ENCODE data around the gene UBALD1.

The UBALD1 gene

GRCh38 chr16:4609200-4610010 is 5.3 kb downstream of the UBALD1 start:
- H3K36me3 ChIP-seq (ENCODE audit: control insufficient read depth, low read length): peaks cover 3% of the 10 kb centered on the region; the same call in 1 of the 2 replicates
- peaks cover 10% of the 10 kb centered on the region for H3K4me1 ChIP-seq (ENCODE audit: control insufficient read depth, low read length)
- no peaks in the 10 kb centered on the region for H3F3A ChIP-seq (ENCODE audit: control insufficient read depth, insufficient read depth)
- H3K4me3 ChIP-seq (ENCODE audit: low read length): no peak overlapping the region
- H3K4me2 ChIP-seq (ENCODE audit: low read length): no peak overlapping the region
- H3K27ac ChIP-seq (ENCODE audit: low read depth, low read length): no peak overlapping the region
- no peaks in the 10 kb centered on the region for H3K27me3 ChIP-seq (ENCODE audit: control insufficient read depth, low read length)
- no peaks in the 10 kb centered on the region for H3K9me3 ChIP-seq (ENCODE audit: control insufficient read depth, insufficient read depth, low read length)
- no peaks in the 10 kb centered on the region for H3K9me2 ChIP-seq (replicated peaks; ENCODE audit: control insufficient read depth, low read length)
- TF ChIP-seq CTCF (IDR thresholded peaks at IDR 0.05; ENCODE audit: low read depth, low read length, poor library complexity, severe bottlenecking): no peak
- peaks cover 7% of the 10 kb centered on the region for H4K20me1 ChIP-seq (ENCODE audit: control insufficient read depth, insufficient read depth, low read depth, low read length)
- H3K79me2 ChIP-seq (ENCODE audit: control insufficient read depth, low read length): peaks cover 38% of the 10 kb centered on the region

- Histone ChIP-seq H3K4me2 (ENCODE audit: low read length) (no peak overlapping the region), H3K4me3 (ENCODE audit: low read length) (no peak overlapping the region), H3K9me3 (ENCODE audit: control insufficient read depth, insufficient read depth, low read length) (no peaks in the 10 kb centered on the region), H3K27ac (ENCODE audit: low read depth, low read length) (no peak overlapping the region), H3K36me3 (ENCODE audit: control insufficient read depth, low read length) (peaks cover 3% of the 10 kb centered on the region; the same call in 1 of the 2 replicates), H3K27me3 (ENCODE audit: control insufficient read depth, low read length) (no peaks in the 10 kb centered on the region), H3K4me1 (ENCODE audit: control insufficient read depth, low read length) (peaks cover 8% of the 10 kb centered on the region), H3K79me2 (ENCODE audit: control insufficient read depth, low read length) (peaks cover 30% of the 10 kb centered on the region), H3K9me2 (replicated peaks; ENCODE audit: control insufficient read depth, low read length) (no peaks in the 10 kb centered on the region), H4K20me1 (ENCODE audit: control insufficient read depth, insufficient read depth, low read depth, low read length) (peaks cover 3% of the 10 kb centered on the region), H3F3A (ENCODE audit: control insufficient read depth, insufficient read depth) (no peaks in the 10 kb centered on the region)
- TF ChIP-seq CTCF (IDR thresholded peaks at IDR 0.05; ENCODE audit: low read depth, low read length, poor library complexity, severe bottlenecking) (no peak), EZH2phosphoT487 (IDR thresholded peaks at IDR 0.05; ENCODE audit: borderline replicate concordance, low read length) (no peak)
Observed at GRCh38 chr16:4608704-4608980, 6.0 kb downstream of the UBALD1 start.

- no peak overlapping the region for H3K4me3 ChIP-seq (ENCODE audit: low read length)
- no peaks in the 10 kb centered on the region for H3K27me3 ChIP-seq (ENCODE audit: control insufficient read depth, low read length)
- no peak overlapping the region for H3K4me2 ChIP-seq (ENCODE audit: low read length)
- H3K79me2 ChIP-seq (ENCODE audit: control insufficient read depth, low read length): peaks cover 24% of the 10 kb centered on the region
- H4K20me1 ChIP-seq (ENCODE audit: control insufficient read depth, insufficient read depth, low read depth, low read length): no peaks in the 10 kb centered on the region; the same call in 1 of the 2 replicates
- H3K27ac ChIP-seq (ENCODE audit: low read depth, low read length): no peak overlapping the region
- peaks cover 3% of the 10 kb centered on the region for H3K4me1 ChIP-seq (ENCODE audit: control insufficient read depth, low read length)
- H3K36me3 ChIP-seq (ENCODE audit: control insufficient read depth, low read length): peaks cover 3% of the 10 kb centered on the region; the same call in 1 of the 2 replicates
- no peaks in the 10 kb centered on the region for H3K9me3 ChIP-seq (ENCODE audit: control insufficient read depth, insufficient read depth, low read length)
- H3K9me2 ChIP-seq (replicated peaks; ENCODE audit: control insufficient read depth, low read length): no peaks in the 10 kb centered on the region
- TF ChIP-seq EZH2phosphoT487 (IDR thresholded peaks at IDR 0.05; ENCODE audit: borderline replicate concordance, low read length) (no peak), CTCF (IDR thresholded peaks at IDR 0.05; ENCODE audit: low read depth, low read length, poor library complexity, severe bottlenecking) (no peak)
- H3F3A ChIP-seq (ENCODE audit: control insufficient read depth, insufficient read depth): no peaks in the 10 kb centered on the region
Observed at GRCh38 chr16:4607841-4608703, 6.6 kb downstream of the UBALD1 start.
